Parathyroid adenoma (tissue), 2 donors: ENCODE measurements around the gene TCP1.

Source experiments
- H2AFZ ChIP-seq: fragments of 300-600 bp; sonication (generic); one replicate; pipeline ENCODE4 v1.7.0; 2017; ENCODE audit warnings: antibody characterized with exemption, mild to moderate bottlenecking
- H3K27ac ChIP-seq: fragments of 300-600 bp; sonication (generic); one replicate; pipeline ENCODE4 v1.7.0; 2017
- H3K27me3 ChIP-seq: fragments of 300-600 bp; sonication (generic); one replicate; pipeline ENCODE4 v1.7.0; 2017; ENCODE audit warnings: low read length; ENCODE audit not compliant: control insufficient read depth, insufficient read depth
- H3K36me3 ChIP-seq: fragments of 300-600 bp; sonication (generic); one replicate; pipeline ENCODE4 v1.7.0; 2017; ENCODE audit warnings: low read length; ENCODE audit not compliant: control insufficient read depth, insufficient read depth
- H3K4me1 ChIP-seq: fragments of 300-600 bp; sonication (generic); one replicate; pipeline ENCODE4 v1.7.0; 2017; ENCODE audit warnings: control low read depth
- H3K4me2 ChIP-seq: fragments of 300-600 bp; sonication (generic); one replicate; pipeline ENCODE4 v1.7.0; 2017; ENCODE audit warnings: low read length
- H3K4me3 ChIP-seq: fragments of 300-600 bp; sonication (generic); one replicate; pipeline ENCODE4 v1.7.0; 2017; ENCODE audit warnings: low read depth, low read length
- H3K79me2 ChIP-seq: fragments of 300-600 bp; sonication (generic); one replicate; pipeline ENCODE4 v1.7.0; 2017; ENCODE audit warnings: control low read depth
- H3K9ac ChIP-seq: fragments of 300-600 bp; sonication (generic); one replicate; pipeline ENCODE4 v1.7.0; 2017; ENCODE audit warnings: mild to moderate bottlenecking
- H3K9me3 ChIP-seq: fragments of 300-600 bp; sonication (generic); one replicate; pipeline ENCODE4 v1.7.0; 2017; ENCODE audit warnings: low read length; ENCODE audit not compliant: control insufficient read depth
- TF ChIP-seq, protein P1 (sequence below): fragments of 300-600 bp; sonication (generic); IDR thresholded peaks from one replicate; pipeline ENCODE4 v1.7.0; 2017; ENCODE audit warnings: antibody characterized with exemption, mild to moderate bottlenecking
- donor health status: primary hyperparathyroidism.

Gene TCP1

DNA sequence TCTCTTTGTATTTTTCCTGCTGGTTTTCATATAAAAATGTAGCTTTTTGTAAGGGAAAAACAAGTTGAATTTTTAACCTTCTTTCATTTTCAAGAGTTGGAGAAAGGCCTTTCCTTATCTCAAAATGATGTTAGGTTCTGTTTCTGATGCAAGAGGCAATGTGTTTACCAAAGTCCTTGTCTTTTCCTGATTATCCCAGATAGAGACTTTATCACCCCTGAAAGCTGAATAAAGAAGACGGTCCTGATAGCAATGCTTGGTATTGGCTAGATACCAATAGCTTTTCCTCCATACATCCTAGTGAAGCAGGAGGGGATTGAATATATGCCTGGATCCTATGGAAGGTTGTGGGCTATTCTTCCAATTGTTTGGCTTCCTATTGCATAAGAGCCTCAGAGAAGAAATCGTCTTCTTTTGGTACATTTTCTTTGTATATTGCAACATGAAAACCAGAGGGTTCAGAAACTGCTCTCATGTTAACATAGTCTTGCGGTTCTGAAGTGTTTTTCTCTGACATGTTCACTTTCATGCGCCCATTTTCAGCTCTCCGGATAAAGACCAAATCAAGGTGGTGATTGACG is 16.1 kb upstream of the TCP1 start:
- Histone ChIP-seq H3K4me1 (no peaks in the 10 kb centered on the region), H3K79me2 (no peaks in the 10 kb centered on the region), H3K4me3 (no peak overlapping the region), H3K4me2 (no peak overlapping the region), H3K36me3 (no peaks in the 10 kb centered on the region), H3K9me3 (no peaks in the 10 kb centered on the region), H3K27me3 (no peaks in the 10 kb centered on the region), H3K9ac (no peak overlapping the region), H2AFZ (no peak overlapping the region), H3K27ac (no peak overlapping the region)
- TF ChIP-seq, protein P1, sequence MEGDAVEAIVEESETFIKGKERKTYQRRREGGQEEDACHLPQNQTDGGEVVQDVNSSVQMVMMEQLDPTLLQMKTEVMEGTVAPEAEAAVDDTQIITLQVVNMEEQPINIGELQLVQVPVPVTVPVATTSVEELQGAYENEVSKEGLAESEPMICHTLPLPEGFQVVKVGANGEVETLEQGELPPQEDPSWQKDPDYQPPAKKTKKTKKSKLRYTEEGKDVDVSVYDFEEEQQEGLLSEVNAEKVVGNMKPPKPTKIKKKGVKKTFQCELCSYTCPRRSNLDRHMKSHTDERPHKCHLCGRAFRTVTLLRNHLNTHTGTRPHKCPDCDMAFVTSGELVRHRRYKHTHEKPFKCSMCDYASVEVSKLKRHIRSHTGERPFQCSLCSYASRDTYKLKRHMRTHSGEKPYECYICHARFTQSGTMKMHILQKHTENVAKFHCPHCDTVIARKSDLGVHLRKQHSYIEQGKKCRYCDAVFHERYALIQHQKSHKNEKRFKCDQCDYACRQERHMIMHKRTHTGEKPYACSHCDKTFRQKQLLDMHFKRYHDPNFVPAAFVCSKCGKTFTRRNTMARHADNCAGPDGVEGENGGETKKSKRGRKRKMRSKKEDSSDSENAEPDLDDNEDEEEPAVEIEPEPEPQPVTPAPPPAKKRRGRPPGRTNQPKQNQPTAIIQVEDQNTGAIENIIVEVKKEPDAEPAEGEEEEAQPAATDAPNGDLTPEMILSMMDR: no peak

DNA sequence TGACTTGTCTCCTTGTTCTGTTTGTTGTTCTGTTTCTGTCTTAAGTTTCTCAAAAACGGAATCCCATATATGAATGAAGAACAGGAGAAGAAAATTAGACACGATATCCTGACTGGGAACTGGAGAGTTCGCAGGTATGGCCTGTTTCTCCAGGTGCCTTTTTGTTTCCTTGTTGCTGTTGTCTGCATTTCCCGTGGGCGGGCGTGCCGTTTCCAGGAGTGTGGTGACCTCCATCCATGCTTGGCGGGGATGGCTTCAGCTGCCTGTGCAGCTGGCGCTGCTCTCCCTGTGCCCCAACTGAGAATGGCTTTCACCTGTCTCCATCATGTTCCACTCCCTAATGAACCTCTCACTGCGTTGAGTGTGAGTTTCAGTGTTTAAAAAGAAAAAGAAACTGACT is 15.1 kb upstream of the TCP1 start:
- Histone ChIP-seq H3K4me2 (no peak overlapping the region), H2AFZ (no peak overlapping the region)

DNA sequence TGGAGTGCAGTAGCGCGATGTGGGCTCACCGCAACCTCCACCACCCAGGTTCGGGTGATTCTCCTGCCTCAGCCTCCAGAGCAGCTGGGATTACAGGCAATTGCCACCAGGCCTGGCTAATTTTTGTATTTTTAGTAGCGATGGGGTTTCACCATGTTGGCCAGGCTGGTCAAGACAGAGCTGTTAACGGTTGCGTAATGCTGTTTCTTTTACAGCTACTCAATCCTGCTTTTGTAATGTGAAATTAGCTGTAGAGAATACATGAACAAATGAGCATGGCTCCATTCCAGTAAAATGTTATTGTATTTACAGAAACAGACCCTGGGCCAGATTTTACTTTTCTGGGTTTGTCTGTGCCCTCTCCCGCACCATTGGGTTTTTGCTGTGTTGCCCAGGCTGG is 12.5 kb upstream of the TCP1 start:
- H3K9me3 ChIP-seq: no peaks in the 10 kb centered on the region
- H2AFZ ChIP-seq: no peak overlapping the region
- no peaks in the 10 kb centered on the region for H3K36me3 ChIP-seq
- TF ChIP-seq, protein P1: no peak
- no peak overlapping the region for H3K4me2 ChIP-seq
- no peak overlapping the region for H3K9ac ChIP-seq
- H3K79me2 ChIP-seq: no peaks in the 10 kb centered on the region
- H3K4me1 ChIP-seq: no peaks in the 10 kb centered on the region
- H3K27ac ChIP-seq: no peak overlapping the region
- no peak overlapping the region for H3K4me3 ChIP-seq
- no peaks in the 10 kb centered on the region for H3K27me3 ChIP-seq

More for the DNA sequence above, 15.1 kb upstream of the TCP1 start:
- no peaks in the 10 kb centered on the region for H3K36me3 ChIP-seq
- H3K9ac ChIP-seq: no peak overlapping the region
- TF ChIP-seq, protein P1: no peak
- H3K27me3 ChIP-seq: no peaks in the 10 kb centered on the region
- no peak overlapping the region for H3K4me3 ChIP-seq
- H3K27ac ChIP-seq: no peak overlapping the region
- no peaks in the 10 kb centered on the region for H3K9me3 ChIP-seq
- H3K79me2 ChIP-seq: no peaks in the 10 kb centered on the region
- H3K4me1 ChIP-seq: no peaks in the 10 kb centered on the region

DNA sequence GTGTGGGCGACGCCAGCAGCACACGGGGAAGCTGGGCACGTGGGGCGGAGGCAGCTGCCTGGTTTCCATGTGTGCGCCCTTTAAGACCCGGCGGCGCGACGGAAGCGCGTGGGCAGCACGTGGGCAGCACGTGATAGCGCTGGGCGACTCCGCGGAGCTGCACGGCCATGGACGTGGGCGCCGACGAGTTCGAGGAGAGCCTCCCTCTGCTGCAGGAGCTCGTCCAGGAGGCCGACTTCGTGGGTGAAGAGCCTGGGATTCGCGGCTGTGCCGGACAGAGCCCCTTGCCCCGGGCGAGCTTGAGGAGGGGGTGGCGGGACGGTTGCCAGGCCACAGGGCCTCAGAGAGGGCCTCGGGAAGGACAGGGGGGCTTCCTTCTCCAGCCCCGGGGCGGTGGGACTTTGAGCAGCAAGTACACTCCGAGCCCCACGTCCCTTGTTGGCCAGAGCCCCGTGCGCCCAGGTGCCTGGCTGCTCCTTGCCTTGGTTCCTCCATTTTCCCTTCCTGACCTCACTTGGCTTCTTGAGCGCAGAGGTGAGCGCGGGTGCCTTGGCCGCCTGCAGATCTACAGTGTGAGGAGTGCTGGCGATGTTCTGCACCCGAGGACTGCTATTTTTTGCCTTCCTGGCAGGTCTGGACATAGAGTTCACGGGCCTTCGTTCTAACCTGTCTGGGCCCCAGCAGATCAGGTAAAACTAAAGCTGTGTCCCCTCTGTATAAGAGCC is 10.9 kb upstream of the TCP1 start, which contains the start of gene PNLDC1:
TSS of gene PNLDC1 (plus strand) at position 136 of the 725 bp plus-strand sequence. CDS start at position 168, 32 bp downstream.
- Histone ChIP-seq H3K9me3 (no peaks in the 10 kb centered on the region), H3K27ac (no peak within 1 kb of the TSS), H2AFZ (no peak within 1 kb of the TSS), H3K4me3 (no peak within 1 kb of the TSS), H3K27me3 (no peaks in the 10 kb centered on the region), H3K4me2 (no peak within 1 kb of the TSS), H3K36me3 (no peaks in the 10 kb centered on the region), H3K79me2 (no peaks in the 10 kb centered on the region), H3K9ac (no peak within 1 kb of the TSS), H3K4me1 (no peaks in the 10 kb centered on the region)
- TF ChIP-seq, protein P1: no peak
